CD4-positive, alpha-beta T cell (primary cell): ENCODE results near the gene SCRT2. TPM values are rescaled to one million over a fixed set of nuclear protein-coding genes. Genes with fewer than 3 reads are reported as not detected.

Source experiments
- ATAC-seq: fragments of 200-7000 bp; cut with Tn5 transposase; one replicate; pipeline ENCODE4 v1.10.0; 2022; ENCODE audit warnings: mild to moderate bottlenecking; ENCODE audit not compliant: poor library complexity
- CTCF ChIA-PET: fragments of 350-600 bp; sonication (Branson Sonifier 250); formaldehyde crosslinking; loops from one replicate; lab custom pipeline; 2021; ENCODE audit warnings: antibody characterized with exemption, inconsistent platforms; lab: Charles Lee
- POLR2A ChIA-PET: fragments of 350-600 bp; sonication (Branson Sonifier 250); formaldehyde crosslinking; loops from one replicate; lab custom pipeline; 2021; ENCODE audit warnings: antibody characterized with exemption, inconsistent platforms; lab: Charles Lee
- DNase-seq, 14 experiments: peaks; one replicate each; pipeline ENCODE4 v3.0.0-alpha.2; 2013 to 2020; ENCODE audit warnings: mixed read lengths in 2 of 14
- H3K27ac ChIP-seq, 2 donors: one replicate each; pipeline versions ENCODE4 v1.5.1 to v1.7.0; 2013; ENCODE audit warnings: low read length in 2 of 2, low read depth in 1 of 2, mild to moderate bottlenecking in 1 of 2
- H3K27me3 ChIP-seq, 2 experiments: 1 replicate in 1 of 2; 2 replicates in 1 of 2; pipeline versions ENCODE4 v1.6.1 to v1.7.0; 2013; ENCODE audit warnings: low read length in 2 of 2, control low read depth in 1 of 2, mild to moderate bottlenecking in 1 of 2, moderate library complexity in 1 of 2; ENCODE audit not compliant: insufficient read depth in 2 of 2, control insufficient read depth in 1 of 2
- H3K36me3 ChIP-seq: one replicate; pipeline ENCODE4 v1.6.1; 2013; ENCODE audit warnings: low read length, control low read depth; ENCODE audit not compliant: insufficient read depth
- H3K4me1 ChIP-seq: one replicate; pipeline ENCODE4 v1.6.1; 2013; ENCODE audit warnings: low read length, control low read depth; ENCODE audit not compliant: insufficient read depth
- H3K4me3 ChIP-seq: one replicate; pipeline ENCODE4 v1.5.1; 2013; ENCODE audit warnings: mild to moderate bottlenecking, low read length, moderate library complexity
- H3K9me3 ChIP-seq, 2 experiments: 1 replicate in 1 of 2; 2 replicates in 1 of 2; pipeline versions ENCODE4 v1.6.1 to v1.7.0; 2013; ENCODE audit warnings: low read length in 2 of 2, mild to moderate bottlenecking in 2 of 2, control low read depth in 1 of 2, moderate library complexity in 1 of 2; ENCODE audit not compliant: control insufficient read depth in 1 of 2, insufficient read depth in 1 of 2
- H3K27ac Mint-ChIP-seq: one replicate; pipeline ENCODE4 v1.8.0; 2020; ENCODE audit warnings: mixed read lengths
- H3K27me3 Mint-ChIP-seq: one replicate; pipeline ENCODE4 v1.8.0; 2021; ENCODE audit warnings: mixed read lengths
- H3K36me3 Mint-ChIP-seq: one replicate; pipeline ENCODE4 v1.8.0; 2021; ENCODE audit warnings: low read depth, mixed read lengths
- H3K4me1 Mint-ChIP-seq: one replicate; pipeline ENCODE4 v1.8.0; 2021; ENCODE audit warnings: low read depth, mixed read lengths
- H3K4me3 Mint-ChIP-seq: one replicate; pipeline ENCODE4 v1.8.0; 2020; ENCODE audit warnings: mild to moderate bottlenecking, mixed read lengths
- H3K9me3 Mint-ChIP-seq: one replicate; pipeline ENCODE4 v1.8.0; 2020; ENCODE audit warnings: mixed read lengths
- CTCF ChIP-seq: fragments of 200-600 bp; IDR thresholded peaks from one replicate; pipeline ENCODE4 v1.8.0; 2022; ENCODE audit warnings: antibody characterized with exemption, mild to moderate bottlenecking
- intact Hi-C, 2 experiments: fragments of 100-400 bp; cut with DNase I in 1 of 2; cut with micrococcal nuclease in 1 of 2; formaldehyde crosslinking; loops; one replicate each; pipeline versions ENCODE4 v1.15.1 to v1.9.0; 2023 to 2025; cut with DNase I, micrococcal nuclease
- total RNA-seq, 174 experiments: library from RNA in 2 of 174; stranded (reverse) in 2 of 174; gene quantifications; one replicate each; pipeline ENCODE4 v1.2.3 and lab custom pipeline; 2021 to 2026

Gene SCRT2
- total RNA-seq, 2 experiments from 2014 or later = not detected

DNA sequence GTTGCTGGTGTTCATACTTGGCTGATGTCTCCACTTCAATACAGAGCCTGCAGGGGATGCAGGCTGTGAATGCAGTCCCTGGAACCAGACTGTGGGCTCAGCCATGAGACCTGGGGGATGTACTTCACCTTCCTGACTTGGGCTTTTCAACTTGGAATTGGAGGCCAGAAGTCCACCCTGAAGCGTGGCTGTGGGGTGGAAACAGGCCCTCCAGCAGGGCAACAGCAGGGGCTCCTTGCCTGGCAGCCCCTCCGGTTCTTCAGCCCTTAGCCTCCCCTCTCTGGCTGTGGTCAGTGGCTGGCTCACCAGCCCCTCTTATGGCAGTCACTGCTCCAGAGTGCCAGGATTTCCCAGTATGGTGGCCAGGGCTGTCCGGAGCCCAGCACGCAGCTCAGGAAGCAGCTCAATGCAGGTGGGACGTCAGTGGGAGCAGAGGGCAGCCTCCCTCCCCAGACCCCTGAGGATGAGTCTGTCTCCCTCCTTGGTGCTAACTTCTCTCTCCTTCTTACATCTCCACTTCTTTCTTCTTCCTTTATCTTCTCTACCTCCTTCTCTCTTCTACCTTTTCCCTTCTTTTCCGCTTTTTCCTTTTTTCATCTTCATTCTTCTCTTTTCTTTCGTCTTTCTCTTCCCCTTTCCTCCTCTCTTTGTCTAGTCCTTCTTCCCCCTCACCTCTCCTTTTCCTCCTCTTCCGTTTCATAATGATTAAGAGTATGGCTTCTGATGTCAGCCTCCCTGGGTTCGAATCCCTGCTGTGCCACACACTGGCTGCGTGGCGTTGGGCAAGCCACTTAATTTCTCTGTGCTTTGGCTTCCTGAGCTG, 47.4 kb upstream of the SCRT2 start:
- POLR2A ChIA-PET = no interaction called here
- Histone ChIP-seq H3K4me1 (no peaks in the 10 kb centered on the region), H3K27me3 (peaks cover 23 to 26% of the 10 kb centered on the region in 2 experiments), H3K36me3 (no peaks in the 10 kb centered on the region), H3K4me3 (no peak overlapping the region), H3K9me3 (peaks cover 0 to 3% of the 10 kb centered on the region in 2 experiments), H3K27ac (no peak overlapping the region)
- intact Hi-C loops = no loop called here
- no peak overlapping the region for H3K27ac Mint-ChIP-seq
- CTCF ChIA-PET = no interaction called here
- H3K9me3 Mint-ChIP-seq = no peaks in the 10 kb centered on the region
- peaks cover 65% of the 10 kb centered on the region for H3K27me3 Mint-ChIP-seq
- no peak for TF ChIP-seq CTCF
- no peak overlapping the region for H3K4me3 Mint-ChIP-seq
- H3K36me3 Mint-ChIP-seq = no peaks in the 10 kb centered on the region
- ATAC-seq = no peak
- no peak for DNase-seq
- H3K4me1 Mint-ChIP-seq = no peaks in the 10 kb centered on the region

DNA sequence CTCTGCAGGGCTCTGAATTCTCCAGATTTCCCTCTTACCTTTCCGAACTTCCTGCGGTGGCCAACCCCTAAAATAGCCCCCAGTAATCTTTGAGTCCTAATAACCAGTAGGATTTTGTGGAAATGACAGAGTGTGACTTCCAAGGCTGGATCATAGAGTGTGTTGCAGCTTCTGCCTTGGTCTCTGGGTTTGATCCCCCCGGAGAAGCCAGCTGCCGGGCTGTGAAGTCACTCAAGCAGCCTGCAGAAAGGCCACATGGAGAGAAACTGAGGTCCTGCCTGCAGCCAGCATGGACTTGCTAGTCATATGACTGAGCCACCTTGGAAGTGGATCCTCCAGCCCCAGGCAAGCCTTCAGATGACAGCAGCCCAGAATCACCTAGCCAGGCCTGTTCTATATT, 46.3 kb upstream of the SCRT2 start:
- no peak for DNase-seq
- peaks cover 18 to 20% of the 10 kb centered on the region in 2 experiments for H3K27me3 ChIP-seq
- H3K9me3 ChIP-seq = peaks cover 0 to 3% of the 10 kb centered on the region in 2 experiments
- no peak for ATAC-seq
- no peak overlapping the region for H3K27ac ChIP-seq
- intact Hi-C loops = no loop called here
- H3K4me1 Mint-ChIP-seq = no peaks in the 10 kb centered on the region
- no peaks in the 10 kb centered on the region for H3K9me3 Mint-ChIP-seq
- H3K36me3 ChIP-seq = no peaks in the 10 kb centered on the region
- H3K27me3 Mint-ChIP-seq = peaks cover 71% of the 10 kb centered on the region
- no peak overlapping the region for H3K4me3 Mint-ChIP-seq
- H3K4me1 ChIP-seq = no peaks in the 10 kb centered on the region
- no peak overlapping the region for H3K27ac Mint-ChIP-seq
- no peak overlapping the region for H3K4me3 ChIP-seq
- POLR2A ChIA-PET = no interaction called here
- no peak for TF ChIP-seq CTCF
- H3K36me3 Mint-ChIP-seq = no peaks in the 10 kb centered on the region
- CTCF ChIA-PET = no interaction called here

- H3K27ac Mint-ChIP-seq = no peak overlapping the region
- POLR2A ChIA-PET = no interaction called here
- DNase-seq (no peak), ATAC-seq (no peak)
- peaks cover 0 to 3% of the 10 kb centered on the region in 2 experiments for H3K9me3 ChIP-seq
- no peaks in the 10 kb centered on the region for H3K4me1 ChIP-seq
- no peak overlapping the region for H3K4me3 ChIP-seq
- H3K9me3 Mint-ChIP-seq = no peaks in the 10 kb centered on the region
- H3K4me3 Mint-ChIP-seq = no peak overlapping the region
- peaks cover 56% of the 10 kb centered on the region for H3K27me3 Mint-ChIP-seq
- intact Hi-C loops = no loop called here
- no peaks in the 10 kb centered on the region for H3K4me1 Mint-ChIP-seq
- no peak for TF ChIP-seq CTCF
- H3K27me3 ChIP-seq = peaks cover 9 to 12% of the 10 kb centered on the region in 2 experiments
- no peaks in the 10 kb centered on the region for H3K36me3 ChIP-seq
- H3K27ac ChIP-seq = no peak overlapping the region
- H3K36me3 Mint-ChIP-seq = no peaks in the 10 kb centered on the region
- CTCF ChIA-PET = no interaction called here
These were observed 44.2 kb upstream of the SCRT2 start for GRCh38 chr20:719816-720215.
